Islet of Langerhans (tissue), 1 donor: ENCODE results near the gene DDX1.

ENCODE experiments used
- FAIRE-seq: peaks from one replicate; lab custom pipeline; 2011; peaks lifted over from hg19 to GRCh38; lab: Jason Lieb, UNC

DDX1 gene

GRCh38 chr2:15562354-15563031 lies 29.2 kb upstream of the DDX1 start:
- no peak for FAIRE-seq

GRCh38 chr2:15563227-15564100 lies 28.2 kb upstream of the DDX1 start:
- FAIRE-seq, result no peak

GRCh38 chr2:15565392-15565791 lies 26.3 kb upstream of the DDX1 start:
- no peak for FAIRE-seq

GRCh38 chr2:15565994-15566671 lies 25.5 kb upstream of the DDX1 start:
- FAIRE-seq, result no peak

- FAIRE-seq, result no peak
Measured at GRCh38 chr2:15566912-15567311, 24.8 kb upstream of the DDX1 start.

- FAIRE-seq, result no peak
Measured at GRCh38 chr2:15568874-15569273, 22.8 kb upstream of the DDX1 start.

GRCh38 chr2:15570104-15570503 lies 21.6 kb upstream of the DDX1 start:
- FAIRE-seq, result no peak

- FAIRE-seq, result no peak
Measured at GRCh38 chr2:15571729-15572128, 19.9 kb upstream of the DDX1 start.

- FAIRE-seq, result peak; percentile 53
Measured at GRCh38 chr2:15577071-15577735, 14.5 kb upstream of the DDX1 start.

- FAIRE-seq, result no peak
Measured at GRCh38 chr2:15579641-15580040, 12.0 kb upstream of the DDX1 start.

GRCh38 chr2:15580451-15580850 lies 11.2 kb upstream of the DDX1 start:
- no peak for FAIRE-seq

GRCh38 chr2:15582710-15583357 lies 8.8 kb upstream of the DDX1 start:
- no peak for FAIRE-seq

- no peak for FAIRE-seq
Measured at GRCh38 chr2:15583826-15584225, 7.8 kb upstream of the DDX1 start.

GRCh38 chr2:15584316-15584715 lies 7.4 kb upstream of the DDX1 start:
- no peak for FAIRE-seq

- no peak for FAIRE-seq
Measured at GRCh38 chr2:15584767-15585469, 6.8 kb upstream of the DDX1 start.

GRCh38 chr2:15588329-15588919 lies 3.2 kb upstream of the DDX1 start:
- no peak for FAIRE-seq

- FAIRE-seq, result no peak
Measured at GRCh38 chr2:15591373-15591691, 336 bp upstream of the DDX1 start.

- no peak for FAIRE-seq
Measured at GRCh38 chr2:15593327-15593705, 1.6 kb downstream of the DDX1 start.

- no peak for FAIRE-seq
Measured at GRCh38 chr2:15594291-15595256, 2.9 kb downstream of the DDX1 start.

GRCh38 chr2:15595342-15595905 lies 3.8 kb downstream of the DDX1 start:
- no peak for FAIRE-seq
